Left renal pelvis (tissue), 4 donors: ENCODE measurements around the gene ITPR3. TPM values are rescaled to one million over a fixed set of nuclear protein-coding genes. Genes with fewer than 3 reads are reported as not detected.

Experiments used
- DNase-seq, 4 donors: peaks; one replicate each; pipeline ENCODE4 v3.0.0-alpha.2; 2013; ENCODE audit warnings: low read depth in 4 of 4, low spot score in 3 of 4
- polyA plus RNA-seq, 4 donors: library from polyadenylated mRNA; unstranded; fragments of 120-200 nt; gene quantifications; one replicate each; pipeline ENCODE4 v1.2.1, GENCODE V29; 2013; ENCODE audit not compliant: insufficient read length in 4 of 4

ITPR3 gene
- polyA plus RNA-seq, 4 donors = 7.5 to 17.0 (median 9.0) TPM

- DNase-seq = no peak
Measured at GRCh38 chr6:33727932-33728331, 106.8 kb downstream of the ITPR3 start.

GRCh38 chr6:33728438-33728837 is 107.3 kb downstream of the ITPR3 start:
- DNase-seq = no peak

GRCh38 chr6:33729059-33729458 is 107.9 kb downstream of the ITPR3 start:
- no peak for DNase-seq

GRCh38 chr6:33730611-33731010 is 109.5 kb downstream of the ITPR3 start:
- no peak for DNase-seq

- no peak for DNase-seq
Measured at GRCh38 chr6:33731035-33731434, 109.9 kb downstream of the ITPR3 start.

GRCh38 chr6:33731751-33732282 is 110.7 kb downstream of the ITPR3 start:
- DNase-seq = no peak

GRCh38 chr6:33732385-33732784 is 111.3 kb downstream of the ITPR3 start:
- no peak for DNase-seq

GRCh38 chr6:33732817-33733708 is 111.9 kb downstream of the ITPR3 start:
- DNase-seq = no peak

- DNase-seq = no peak
Measured at GRCh38 chr6:33733709-33734007, 112.5 kb downstream of the ITPR3 start.

GRCh38 chr6:33735216-33735615 is 114.1 kb downstream of the ITPR3 start:
- DNase-seq = no peak

GRCh38 chr6:33737267-33738026 is 116.3 kb downstream of the ITPR3 start:
- DNase-seq = no peak

GRCh38 chr6:33738153-33738552 is 117.0 kb downstream of the ITPR3 start:
- no peak for DNase-seq

- DNase-seq = no peak
Measured at GRCh38 chr6:33738879-33739278, 117.8 kb downstream of the ITPR3 start.

- DNase-seq = no peak
Measured at GRCh38 chr6:33739571-33739970, 118.4 kb downstream of the ITPR3 start.

- DNase-seq = no peak
Measured at GRCh38 chr6:33740204-33740608, 119.1 kb downstream of the ITPR3 start.

GRCh38 chr6:33740794-33741193 is 119.7 kb downstream of the ITPR3 start:
- DNase-seq = no peak

- DNase-seq = no peak
Measured at GRCh38 chr6:33742092-33742491, 121.0 kb downstream of the ITPR3 start.

GRCh38 chr6:33742837-33743236 is 121.7 kb downstream of the ITPR3 start:
- no peak for DNase-seq

GRCh38 chr6:33744001-33744848 is 123.1 kb downstream of the ITPR3 start:
- DNase-seq = peak; percentile 65 to 75 (median 70)

GRCh38 chr6:33744895-33745546 is 123.9 kb downstream of the ITPR3 start:
- no peak for DNase-seq
